ENCODE measurements around the gene CA10.

DNA sequence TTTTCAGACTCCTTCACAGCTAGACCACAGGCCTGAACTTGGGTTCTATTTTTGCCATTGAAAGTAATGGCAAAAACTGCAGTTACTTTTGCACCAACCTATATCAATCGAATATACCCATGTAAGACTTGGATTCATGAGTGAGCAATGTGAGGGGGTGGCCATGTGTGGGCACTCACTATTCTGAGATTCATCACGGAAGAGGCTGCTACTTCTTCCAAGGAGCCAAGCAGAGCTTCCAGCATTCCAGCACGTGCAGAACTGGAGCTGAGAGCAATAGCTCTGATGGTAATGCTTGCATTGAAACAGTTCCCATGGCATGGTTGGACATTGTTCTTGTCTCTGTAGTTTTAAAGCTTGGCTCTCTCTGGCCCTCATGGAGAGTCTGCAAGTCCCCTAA is 327.6 kb downstream of the CA10 start:
- TF ChIP-seq, protein P1, sequence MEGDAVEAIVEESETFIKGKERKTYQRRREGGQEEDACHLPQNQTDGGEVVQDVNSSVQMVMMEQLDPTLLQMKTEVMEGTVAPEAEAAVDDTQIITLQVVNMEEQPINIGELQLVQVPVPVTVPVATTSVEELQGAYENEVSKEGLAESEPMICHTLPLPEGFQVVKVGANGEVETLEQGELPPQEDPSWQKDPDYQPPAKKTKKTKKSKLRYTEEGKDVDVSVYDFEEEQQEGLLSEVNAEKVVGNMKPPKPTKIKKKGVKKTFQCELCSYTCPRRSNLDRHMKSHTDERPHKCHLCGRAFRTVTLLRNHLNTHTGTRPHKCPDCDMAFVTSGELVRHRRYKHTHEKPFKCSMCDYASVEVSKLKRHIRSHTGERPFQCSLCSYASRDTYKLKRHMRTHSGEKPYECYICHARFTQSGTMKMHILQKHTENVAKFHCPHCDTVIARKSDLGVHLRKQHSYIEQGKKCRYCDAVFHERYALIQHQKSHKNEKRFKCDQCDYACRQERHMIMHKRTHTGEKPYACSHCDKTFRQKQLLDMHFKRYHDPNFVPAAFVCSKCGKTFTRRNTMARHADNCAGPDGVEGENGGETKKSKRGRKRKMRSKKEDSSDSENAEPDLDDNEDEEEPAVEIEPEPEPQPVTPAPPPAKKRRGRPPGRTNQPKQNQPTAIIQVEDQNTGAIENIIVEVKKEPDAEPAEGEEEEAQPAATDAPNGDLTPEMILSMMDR (IDR thresholded peaks at IDR 0.05) = no peak
- no peak for TF ChIP-seq POLR2A (IDR thresholded peaks at IDR 0.05)
